Measurements from ENCODE around the gene KLK8. TPM values are rescaled to one million over a fixed set of nuclear protein-coding genes. Genes with fewer than 3 reads are reported as not detected.

Gene KLK8
- total RNA-seq, 1 experiment from 2014 or later = 2.7 TPM

GRCh38 chr19:51022526-51022925, 21.1 kb upstream of the KLK8 start:
- Histone ChIP-seq H3K4me1 (ENCODE audit: insufficient read depth, low read length) (no peaks in the 10 kb centered on the region), H3K9me3 (ENCODE audit: control insufficient read depth, low read depth, low read length) (no peaks in the 10 kb centered on the region), H3K9ac (ENCODE audit: extremely low read depth, insufficient read length, low read length) (no peak overlapping the region), H2BK20ac (ENCODE audit: low read depth, low read length, poor library complexity, severe bottlenecking) (no peak overlapping the region), H3K56ac (ENCODE audit: insufficient read length, low read depth, low read length) (no peak overlapping the region), H4K8ac (replicated peaks; ENCODE audit: insufficient read length, low read depth, low read length) (no peak overlapping the region), H2BK12ac (ENCODE audit: insufficient read length, low read depth, low read length) (no peak overlapping the region), H3K79me2 (ENCODE audit: insufficient read depth, low read length) (no peaks in the 10 kb centered on the region), H2BK120ac (ENCODE audit: low read depth, low read length, poor library complexity, severe bottlenecking) (no peak overlapping the region), H3K4ac (ENCODE audit: low read depth, low read length) (no peak overlapping the region), H3K27ac (ENCODE audit: insufficient read length, low read depth, low read length) (no peak overlapping the region), H4K5ac (ENCODE audit: insufficient read length, low read depth, low read length) (no peak overlapping the region), H3K18ac (ENCODE audit: insufficient read length, low read depth, low read length) (no peak overlapping the region), H3K4me2 (ENCODE audit: insufficient read depth, insufficient read length, low read length) (no peak overlapping the region), H3K27me3 (ENCODE audit: insufficient read depth, low read length) (no peaks in the 10 kb centered on the region), H3K14ac (ENCODE audit: insufficient read depth, low read length) (no peak overlapping the region), H2AFZ (ENCODE audit: low read length) (no peak overlapping the region), H2AK5ac (ENCODE audit: insufficient read length, low read length) (no peak overlapping the region), H2BK5ac (ENCODE audit: insufficient read length, low read length) (no peak overlapping the region), H3K79me1 (ENCODE audit: insufficient read depth, low read depth, low read length, poor library complexity, severe bottlenecking) (no peaks in the 10 kb centered on the region), H3T11ph (ENCODE audit: low read length) (no peak overlapping the region), H2BK15ac (ENCODE audit: low read depth, low read length) (no peak overlapping the region), H4K91ac (ENCODE audit: insufficient read length, low read depth, low read length) (no peak overlapping the region), H4K20me1 (ENCODE audit: control insufficient read depth, insufficient read depth, insufficient read length) (no peaks in the 10 kb centered on the region), H3K23ac (ENCODE audit: insufficient read length, low read depth, low read length) (no peak overlapping the region), H3K23me2 (ENCODE audit: insufficient read length, low read depth, low read length, poor library complexity, severe bottlenecking) (peaks cover 8% of the 10 kb centered on the region)
- H3K27me3 Mint-ChIP-seq (ENCODE audit: low read depth) = peaks cover 40% of the 10 kb centered on the region
- no peak for DNase-seq
- no peak for TF ChIP-seq CTCF (conservative IDR thresholded peaks at IDR 0.05)
- no peak overlapping the region for H3K27ac Mint-ChIP-seq
- H3K36me3 Mint-ChIP-seq (ENCODE audit: insufficient read depth in 1 of 3, low read depth in 3 of 3) = peaks cover 0 to 2% (median 0%) of the 10 kb centered on the region in 3 experiments; a peak in 1 of 7 replicates
- no peak overlapping the region for H3K4me3 Mint-ChIP-seq
- peaks cover 0 to 7% of the 10 kb centered on the region in 2 experiments; a peak in 3 of 5 replicates for H3K9me3 Mint-ChIP-seq
- peaks cover 32 to 53% of the 10 kb centered on the region in 2 experiments for H3K4me1 Mint-ChIP-seq
- no CpG with 5 or more reads among the region's 14 CpGs for WGBS (ENCODE audit: extremely low coverage, insufficient read length, low lambda C conversion rate)
